Measurements from ENCODE around the gene SOX5. TPM values are rescaled to one million over a fixed set of nuclear protein-coding genes. Genes with fewer than 3 reads are reported as not detected.

SOX5 gene
- total RNA-seq, 4 donors from 2014 or later: 0.40 to 8.4 (median 2.2) TPM

DNA sequence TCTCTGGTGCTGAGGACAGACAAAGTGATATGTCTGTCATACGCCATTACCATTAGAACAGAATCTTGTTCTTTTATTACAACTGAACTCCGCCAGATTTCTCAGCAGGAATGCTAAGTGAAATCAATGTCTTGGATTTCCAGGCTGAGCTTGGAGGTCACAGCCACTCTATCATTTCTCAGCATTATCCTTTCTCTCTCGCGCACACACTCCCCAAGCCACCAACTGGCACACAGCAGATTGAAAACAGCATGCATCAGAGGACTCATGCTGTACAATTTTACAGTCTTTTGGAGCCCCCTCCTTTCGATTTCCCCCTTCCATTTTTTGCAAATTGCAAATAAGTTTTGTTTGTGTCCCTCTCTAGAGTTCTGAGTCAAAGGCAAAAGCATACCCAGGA is 348.6 kb downstream of the SOX5 start:
- H3K27ac ChIP-seq: no peak overlapping the region
- intact Hi-C loops (cut with DNase I): no loop called here
- no peak overlapping the region for H3K4me3 ChIP-seq
- no peaks in the 10 kb centered on the region for H3K36me3 ChIP-seq
- no peaks in the 10 kb centered on the region for H3K27me3 ChIP-seq
- H3K4me1 ChIP-seq: no peaks in the 10 kb centered on the region
- H3K9me3 ChIP-seq: peaks cover 0 to 13% (median 3%) of the 10 kb centered on the region in 3 donors
- no peak for DNase-seq
- TF ChIP-seq, protein P1, sequence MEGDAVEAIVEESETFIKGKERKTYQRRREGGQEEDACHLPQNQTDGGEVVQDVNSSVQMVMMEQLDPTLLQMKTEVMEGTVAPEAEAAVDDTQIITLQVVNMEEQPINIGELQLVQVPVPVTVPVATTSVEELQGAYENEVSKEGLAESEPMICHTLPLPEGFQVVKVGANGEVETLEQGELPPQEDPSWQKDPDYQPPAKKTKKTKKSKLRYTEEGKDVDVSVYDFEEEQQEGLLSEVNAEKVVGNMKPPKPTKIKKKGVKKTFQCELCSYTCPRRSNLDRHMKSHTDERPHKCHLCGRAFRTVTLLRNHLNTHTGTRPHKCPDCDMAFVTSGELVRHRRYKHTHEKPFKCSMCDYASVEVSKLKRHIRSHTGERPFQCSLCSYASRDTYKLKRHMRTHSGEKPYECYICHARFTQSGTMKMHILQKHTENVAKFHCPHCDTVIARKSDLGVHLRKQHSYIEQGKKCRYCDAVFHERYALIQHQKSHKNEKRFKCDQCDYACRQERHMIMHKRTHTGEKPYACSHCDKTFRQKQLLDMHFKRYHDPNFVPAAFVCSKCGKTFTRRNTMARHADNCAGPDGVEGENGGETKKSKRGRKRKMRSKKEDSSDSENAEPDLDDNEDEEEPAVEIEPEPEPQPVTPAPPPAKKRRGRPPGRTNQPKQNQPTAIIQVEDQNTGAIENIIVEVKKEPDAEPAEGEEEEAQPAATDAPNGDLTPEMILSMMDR (IDR thresholded peaks at IDR 0.05): no peak
- TF ChIP-seq POLR2A (IDR thresholded peaks at IDR 0.05): no peak
- 80 to 84% methylated on average over 5 of the region's 5 CpGs for WGBS, 2 donors

DNA sequence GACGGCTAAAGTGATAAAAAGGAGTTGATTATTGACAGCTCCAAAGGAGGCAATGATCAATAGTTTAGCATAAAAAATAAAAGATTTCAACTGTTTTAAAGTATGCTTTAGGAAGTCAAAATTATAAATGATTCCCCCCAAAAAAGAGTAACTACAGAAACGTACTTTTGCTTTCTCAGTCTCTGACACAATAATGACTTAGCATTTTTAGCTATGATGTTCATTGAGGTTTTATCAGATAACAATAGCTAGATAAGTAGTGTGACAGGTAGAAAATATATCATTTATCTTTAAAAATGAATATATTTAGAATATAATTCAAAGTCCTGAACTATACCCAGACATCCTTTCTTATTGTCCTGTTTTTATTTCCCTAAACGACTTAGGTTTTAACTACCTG is 352.9 kb downstream of the SOX5 start:
- H3K27ac ChIP-seq: no peak overlapping the region
- H3K27me3 ChIP-seq: no peaks in the 10 kb centered on the region
- H3K4me1 ChIP-seq: no peaks in the 10 kb centered on the region
- no peak for TF ChIP-seq POLR2A (IDR thresholded peaks at IDR 0.05)
- TF ChIP-seq, protein P1 (IDR thresholded peaks at IDR 0.05): no peak
- H3K36me3 ChIP-seq: no peaks in the 10 kb centered on the region
- H3K4me3 ChIP-seq: no peak overlapping the region
- intact Hi-C loops (cut with DNase I): no loop called here
- whole genome bisulfite sequencing, 2 donors: 70 to 75% methylated on average over 3 of the region's 3 CpGs
- peaks cover 0 to 13% (median 3%) of the 10 kb centered on the region in 3 donors for H3K9me3 ChIP-seq
- no peak for DNase-seq

DNA sequence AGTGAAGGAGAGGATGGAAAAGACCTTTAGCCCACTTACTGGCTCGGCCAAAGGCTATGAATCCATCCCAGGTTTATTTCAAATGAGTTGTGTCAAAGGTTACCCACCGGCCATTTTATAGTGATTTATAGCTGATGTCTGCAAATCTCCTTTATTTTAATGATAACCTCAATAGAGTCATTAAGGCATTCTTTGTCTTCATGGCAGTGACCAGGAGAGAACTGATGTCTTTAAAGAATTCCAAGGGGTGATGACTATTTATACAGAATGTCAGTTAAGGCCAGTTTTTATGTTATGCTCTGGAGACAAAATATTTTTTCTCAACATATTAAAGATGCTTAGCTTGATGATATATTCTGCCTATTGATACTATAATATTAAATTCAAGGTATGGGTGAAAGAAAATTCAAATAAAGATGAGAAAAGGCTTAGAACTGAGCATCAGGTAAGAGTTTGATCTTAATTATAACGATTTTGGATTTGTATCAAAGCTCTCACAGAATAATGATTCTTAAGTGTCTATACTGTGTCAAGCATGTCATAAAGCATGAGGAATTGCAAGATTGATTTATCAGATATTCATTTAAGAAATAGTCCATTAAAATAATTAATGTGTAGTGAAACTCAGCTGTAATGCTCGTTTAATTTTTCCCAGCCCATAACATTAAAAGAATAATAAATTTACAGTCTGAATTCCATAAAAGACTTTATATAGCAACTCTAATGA is 361.5 kb downstream of the SOX5 start:
- Histone ChIP-seq H3K9me3 (no peaks in the 10 kb centered on the region), H3K4me1 (no peaks in the 10 kb centered on the region), H3K36me3 (no peaks in the 10 kb centered on the region), H3K4me3 (no peak overlapping the region), H3K27ac (no peak overlapping the region), H3K27me3 (no peaks in the 10 kb centered on the region)
- no peak for DNase-seq
- no peak for TF ChIP-seq POLR2A (IDR thresholded peaks at IDR 0.05)
- TF ChIP-seq, protein P1 (IDR thresholded peaks at IDR 0.05): no peak
- WGBS, 2 donors: 63 to 68% methylated on average over 4 of the region's 4 CpGs
- intact Hi-C loops (cut with DNase I): no loop called here

DNA sequence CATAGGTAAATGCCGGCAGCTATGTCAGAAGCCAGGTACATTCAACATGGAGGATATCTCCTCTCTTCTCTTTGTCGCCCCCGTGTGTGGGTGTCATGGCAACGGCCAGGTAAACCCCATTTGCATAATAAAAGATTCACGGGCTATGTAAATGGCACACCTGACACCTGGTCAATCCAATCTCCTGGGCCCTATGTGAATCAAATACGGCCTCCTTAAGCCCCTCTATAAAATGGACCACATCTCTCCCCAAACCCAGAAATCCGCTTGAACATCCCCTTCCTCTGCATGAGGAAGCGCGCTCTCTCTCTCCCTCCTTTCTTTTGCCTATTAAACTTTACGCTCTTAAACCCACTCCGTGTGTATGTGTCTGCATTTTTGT is 363.7 kb downstream of the SOX5 start:
- WGBS, 2 donors: 71 to 82% methylated on average over 11 of the region's 11 CpGs
- intact Hi-C loops (cut with DNase I): no loop called here
- Histone ChIP-seq H3K4me1 (no peaks in the 10 kb centered on the region), H3K27me3 (no peaks in the 10 kb centered on the region), H3K9me3 (no peaks in the 10 kb centered on the region), H3K36me3 (no peaks in the 10 kb centered on the region), H3K27ac (no peak overlapping the region), H3K4me3 (no peak overlapping the region)
- TF ChIP-seq POLR2A (IDR thresholded peaks at IDR 0.05): no peak
- TF ChIP-seq, protein P1 (IDR thresholded peaks at IDR 0.05): no peak
- DNase-seq: no peak

DNA sequence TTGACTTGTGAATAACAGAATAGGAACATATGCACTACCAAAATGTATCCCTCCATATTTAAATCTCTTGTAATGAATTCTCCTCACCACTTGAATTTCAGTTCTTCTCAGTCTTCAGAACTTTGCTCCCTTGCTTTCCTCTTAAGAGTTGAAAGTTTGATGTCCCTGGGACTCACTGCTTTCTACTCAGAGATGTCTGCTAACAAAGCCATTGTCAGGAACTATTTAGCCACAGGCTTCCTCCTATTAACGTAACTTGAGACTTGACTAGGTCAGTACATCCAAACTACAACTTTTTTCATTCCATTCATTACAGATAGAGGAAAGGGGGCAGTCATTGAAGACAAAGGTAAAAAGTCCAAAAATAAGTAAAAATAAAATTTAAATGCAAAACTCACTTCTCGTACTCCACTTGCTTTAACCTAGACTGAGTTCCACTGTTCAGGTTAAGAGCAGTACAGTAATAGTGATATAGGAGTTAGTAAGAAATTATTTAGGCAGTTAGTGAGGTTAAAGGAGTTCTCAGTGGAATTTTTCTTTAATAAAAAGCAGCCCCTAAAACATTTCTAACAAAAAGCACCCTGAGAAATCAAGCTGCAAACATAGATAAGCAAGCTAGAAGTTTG is 364.2 kb downstream of the SOX5 start:
- WGBS, 2 donors: 77 to 90% methylated on average over 2 of the region's 2 CpGs
- H3K9me3 ChIP-seq: no peaks in the 10 kb centered on the region
- no peak overlapping the region for H3K27ac ChIP-seq
- TF ChIP-seq POLR2A (IDR thresholded peaks at IDR 0.05): no peak
- TF ChIP-seq, protein P1 (IDR thresholded peaks at IDR 0.05): no peak
- DNase-seq: no peak
- H3K27me3 ChIP-seq: no peaks in the 10 kb centered on the region
- no peaks in the 10 kb centered on the region for H3K4me1 ChIP-seq
- no peaks in the 10 kb centered on the region for H3K36me3 ChIP-seq
- intact Hi-C loops (cut with DNase I): no loop called here
- no peak overlapping the region for H3K4me3 ChIP-seq

All from esophagus squamous epithelium (tissue), 5 donors.